Measurements from ENCODE around the gene NRIP2.

Gene NRIP2

GRCh38 chr12:2851931-2852330 is 17.1 kb upstream of the NRIP2 start:
- no peak for DNase-seq (ENCODE audit: low spot score)
- FAIRE-seq: no peak

- FAIRE-seq (no peak), DNase-seq (ENCODE audit: low spot score) (no peak)
Measured at GRCh38 chr12:2845280-2845679, 10.4 kb upstream of the NRIP2 start.

- DNase-seq (ENCODE audit: low spot score) (no peak), FAIRE-seq (no peak)
Measured at GRCh38 chr12:2844786-2845185, 10.0 kb upstream of the NRIP2 start.

GRCh38 chr12:2842948-2843347 is 8.1 kb upstream of the NRIP2 start:
- DNase-seq (ENCODE audit: low spot score): no peak
- FAIRE-seq: no peak

- FAIRE-seq: no peak
- DNase-seq (ENCODE audit: low spot score): no peak
Measured at GRCh38 chr12:2841056-2841650, 6.3 kb upstream of the NRIP2 start.

- FAIRE-seq: no peak
- DNase-seq (ENCODE audit: low spot score): no peak
Measured at GRCh38 chr12:2836574-2836973, 1.7 kb upstream of the NRIP2 start.

- FAIRE-seq: no peak
- no peak for DNase-seq (ENCODE audit: low spot score)
Measured at GRCh38 chr12:2835691-2836403, 1.0 kb upstream of the NRIP2 start.

- no peak for DNase-seq (ENCODE audit: low spot score)
- FAIRE-seq: no peak
Measured at GRCh38 chr12:2833810-2834209, 1.0 kb downstream of the NRIP2 start.

GRCh38 chr12:2833327-2833726 is 1.5 kb downstream of the NRIP2 start:
- FAIRE-seq (no peak), DNase-seq (ENCODE audit: low spot score) (no peak)

- DNase-seq (ENCODE audit: low spot score): no peak
- FAIRE-seq: no peak
Measured at GRCh38 chr12:2832550-2833127, 2.2 kb downstream of the NRIP2 start.

GRCh38 chr12:2829275-2829674 is 5.6 kb downstream of the NRIP2 start:
- FAIRE-seq (no peak), DNase-seq (ENCODE audit: low spot score) (no peak)

GRCh38 chr12:2826721-2827515 is 7.9 kb downstream of the NRIP2 start:
- no peak for FAIRE-seq
- no peak for DNase-seq (ENCODE audit: low spot score)

- no peak for DNase-seq (ENCODE audit: low spot score)
- FAIRE-seq: no peak
Measured at GRCh38 chr12:2826036-2826435, 8.8 kb downstream of the NRIP2 start.

- DNase-seq (ENCODE audit: low spot score) (no peak), FAIRE-seq (no peak)
Measured at GRCh38 chr12:2825132-2825531, 9.7 kb downstream of the NRIP2 start.

GRCh38 chr12:2824541-2824940 is 10.3 kb downstream of the NRIP2 start:
- FAIRE-seq (no peak), DNase-seq (ENCODE audit: low spot score) (no peak)

- no peak for DNase-seq (ENCODE audit: low spot score)
- FAIRE-seq: no peak
Measured at GRCh38 chr12:2823483-2823882, 11.4 kb downstream of the NRIP2 start.

- FAIRE-seq (no peak), DNase-seq (ENCODE audit: low spot score) (no peak)
Measured at GRCh38 chr12:2820432-2820831, 14.4 kb downstream of the NRIP2 start.

- FAIRE-seq: no peak
- no peak for DNase-seq (ENCODE audit: low spot score)
Measured at GRCh38 chr12:2819810-2820209, 15.0 kb downstream of the NRIP2 start.

- FAIRE-seq (peak; percentile 35), DNase-seq (ENCODE audit: low spot score) (peak; percentile 57)
Measured at GRCh38 chr12:2813214-2814185, 21.3 kb downstream of the NRIP2 start.

GRCh38 chr12:2812290-2813213 is 22.3 kb downstream of the NRIP2 start, which contains the start of gene ITFG2:
Gene ITFG2, plus strand, starts transcription at chr12:2812668. Its CDS starts 93 bp downstream, at chr12:2812761.
- DNase-seq (ENCODE audit: low spot score): peak; percentile 97
- FAIRE-seq: peak; percentile 77
